ENCODE measurements around the gene PDK3.

The PDK3 gene

DNA sequence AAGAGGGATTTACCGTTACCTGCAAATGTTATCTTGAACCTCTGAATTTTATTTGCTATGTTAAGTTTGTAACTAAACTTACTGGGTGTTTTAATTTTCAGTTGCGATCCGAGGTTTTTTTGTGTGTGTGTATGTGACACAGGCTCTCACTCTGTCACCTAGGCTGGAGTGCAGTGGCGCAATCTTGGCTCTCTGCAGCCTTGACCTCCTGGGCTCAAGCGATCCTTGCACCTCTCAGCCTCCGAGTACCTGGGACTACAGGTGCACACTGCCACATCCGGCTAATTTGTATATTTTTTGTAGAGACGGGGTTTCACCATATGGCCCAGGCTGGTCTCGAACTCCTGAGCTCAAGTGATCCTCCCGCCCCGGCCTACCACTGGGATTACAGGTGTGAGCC is 18.5 kb downstream of the PDK3 start:
- no peak for DNase-seq

DNA sequence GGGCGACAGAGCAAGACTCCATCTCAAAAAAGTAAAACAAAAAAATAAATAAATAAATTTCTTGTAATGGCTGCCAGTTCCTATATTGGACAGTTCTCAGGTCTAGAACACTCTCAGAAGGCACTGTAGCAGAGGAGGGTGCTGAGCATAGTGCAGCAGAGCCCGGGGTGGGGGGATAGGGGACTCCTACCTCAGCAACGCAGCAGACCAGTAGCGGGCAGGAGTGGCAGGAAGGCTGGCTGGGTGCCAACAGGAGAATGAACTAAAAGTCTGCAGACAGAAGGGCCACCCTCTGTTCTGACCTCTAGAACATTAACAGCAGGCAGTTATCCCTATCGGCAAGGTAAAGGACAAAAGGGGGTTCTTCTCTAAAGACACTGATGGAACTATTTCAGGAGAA is 20.2 kb downstream of the PDK3 start:
- DNase-seq: no peak

DNA sequence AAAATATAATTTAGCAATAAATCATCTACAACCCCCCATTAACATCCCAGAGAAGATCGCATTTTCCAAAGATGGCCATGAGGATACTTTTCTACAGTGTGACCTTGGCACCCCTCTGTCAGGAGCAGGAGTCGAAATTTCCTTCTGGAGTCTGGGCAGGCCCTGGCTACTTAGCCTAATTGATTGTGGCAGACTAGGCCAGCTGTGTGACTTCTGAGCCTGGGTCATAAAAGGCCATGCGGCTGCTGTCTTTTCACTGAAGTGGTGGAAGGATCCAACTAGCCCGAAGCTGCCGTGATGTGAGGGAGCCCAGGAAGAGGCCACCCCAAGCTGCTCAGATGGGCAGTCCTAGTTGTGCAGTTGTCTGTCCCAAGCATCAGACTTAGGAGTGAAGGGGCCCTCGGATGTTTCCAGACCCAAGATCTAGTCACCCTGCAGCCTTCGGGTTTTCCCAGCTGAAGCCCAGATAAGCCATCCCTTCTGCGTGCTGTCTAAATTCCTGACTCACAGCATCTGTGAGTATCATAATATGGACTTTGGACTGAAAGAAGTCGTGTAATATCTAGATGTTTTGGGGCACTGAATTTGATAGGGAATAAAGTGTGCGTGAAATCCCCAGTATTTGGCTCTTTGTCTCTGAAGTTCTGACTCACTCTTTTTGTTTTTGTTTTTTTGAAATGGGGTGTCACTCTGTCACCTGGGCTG is 21.0 kb downstream of the PDK3 start:
- no peak for DNase-seq

DNA sequence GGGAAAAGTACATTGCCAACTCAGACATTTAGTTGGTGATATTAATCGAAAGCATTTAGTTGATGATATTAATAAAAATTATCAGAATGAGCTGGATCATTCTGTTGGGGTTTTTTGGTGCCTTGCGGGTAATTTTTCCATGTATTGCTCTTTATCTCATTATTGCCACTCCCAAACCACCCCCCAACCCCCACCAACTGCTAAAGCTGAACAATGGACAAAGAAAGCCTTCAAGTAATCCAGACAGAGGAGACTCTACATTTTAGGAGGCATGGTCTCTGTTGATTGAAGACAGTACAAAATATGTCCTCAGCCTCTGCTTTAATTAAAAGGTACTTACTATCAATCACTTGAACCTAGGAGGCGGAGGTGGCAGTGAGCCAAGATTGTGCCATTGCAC is 22.5 kb downstream of the PDK3 start:
- no peak for DNase-seq

DNA sequence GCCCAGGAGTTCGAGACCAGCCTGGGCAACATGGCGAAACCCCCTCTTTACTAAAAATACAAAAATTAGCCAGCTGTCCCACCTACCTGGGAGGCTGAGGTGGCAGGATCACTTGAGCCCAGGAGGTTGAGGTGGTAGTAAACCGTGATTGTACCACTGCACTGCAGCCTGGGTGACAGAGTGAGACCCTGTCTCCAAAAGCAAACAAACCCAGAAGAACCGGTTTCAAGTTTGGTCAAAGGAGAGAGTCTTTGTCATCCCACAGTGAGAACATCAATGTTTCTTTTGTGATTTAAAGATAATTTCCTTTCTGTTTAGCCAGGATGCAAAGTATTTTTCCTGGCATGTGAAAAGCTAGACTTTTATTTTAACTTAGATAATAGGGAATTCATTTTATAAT is 26.7 kb downstream of the PDK3 start:
- DNase-seq: no peak

DNA sequence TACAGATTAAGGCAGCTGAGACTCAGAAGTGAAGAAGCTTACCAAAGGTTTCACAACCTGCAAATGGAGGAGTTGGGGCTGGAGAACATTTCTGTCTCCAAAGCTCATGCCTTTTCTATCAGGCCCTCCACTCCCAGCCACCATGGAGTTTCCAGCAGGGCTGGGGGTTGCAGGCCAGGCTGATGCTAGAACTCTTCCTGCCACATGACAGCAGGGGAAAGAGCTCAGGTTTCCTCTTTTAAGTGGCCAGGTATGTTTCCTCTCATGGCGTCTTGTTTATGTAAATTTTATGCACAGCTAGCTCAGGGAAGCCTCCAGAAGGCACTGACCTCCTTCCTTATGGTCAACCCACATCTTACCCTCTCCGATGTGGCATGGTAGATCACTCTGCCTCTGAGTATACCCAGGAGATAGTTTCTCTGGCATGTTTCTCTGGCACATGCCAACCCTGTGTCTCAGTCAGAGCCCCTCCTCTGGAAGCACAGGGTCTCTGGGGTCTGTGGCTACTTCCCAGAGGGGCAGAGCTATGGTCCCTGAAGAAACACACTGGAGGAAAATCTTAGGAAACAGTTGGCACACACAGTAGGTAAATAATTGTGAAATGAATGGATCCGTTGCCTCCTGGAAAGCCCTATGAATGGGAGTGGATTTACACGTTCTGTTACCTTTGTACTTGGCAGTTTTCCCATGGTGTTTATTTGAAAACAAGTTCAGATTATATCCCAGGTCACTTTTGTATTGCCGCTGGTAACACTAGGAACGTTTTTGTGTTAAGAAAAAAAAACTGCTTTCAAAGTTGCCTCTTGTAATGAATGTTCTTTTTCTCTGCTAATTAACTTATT is 28.9 kb downstream of the PDK3 start:
- no peak for DNase-seq

DNA sequence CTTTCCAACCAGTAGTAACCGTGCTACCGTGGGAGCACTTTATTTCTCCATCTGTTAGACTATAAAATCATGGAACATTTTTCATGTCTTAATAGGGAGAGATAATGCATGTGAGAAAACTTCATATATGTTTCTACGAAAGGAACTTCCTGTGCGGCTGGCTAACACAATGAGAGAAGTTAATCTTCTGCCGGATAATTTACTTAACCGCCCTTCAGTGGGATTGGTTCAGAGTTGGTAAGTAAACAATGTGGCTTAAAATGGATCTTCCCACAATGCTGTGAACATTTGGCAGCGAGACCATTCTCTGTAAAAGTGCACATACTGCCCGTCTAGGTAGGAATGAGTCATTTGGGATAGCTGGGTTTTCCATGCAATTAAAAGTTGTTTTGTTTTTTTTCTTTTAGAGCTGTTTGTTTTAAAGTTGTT is 29.6 kb downstream of the PDK3 start:
- DNase-seq: no peak

DNA sequence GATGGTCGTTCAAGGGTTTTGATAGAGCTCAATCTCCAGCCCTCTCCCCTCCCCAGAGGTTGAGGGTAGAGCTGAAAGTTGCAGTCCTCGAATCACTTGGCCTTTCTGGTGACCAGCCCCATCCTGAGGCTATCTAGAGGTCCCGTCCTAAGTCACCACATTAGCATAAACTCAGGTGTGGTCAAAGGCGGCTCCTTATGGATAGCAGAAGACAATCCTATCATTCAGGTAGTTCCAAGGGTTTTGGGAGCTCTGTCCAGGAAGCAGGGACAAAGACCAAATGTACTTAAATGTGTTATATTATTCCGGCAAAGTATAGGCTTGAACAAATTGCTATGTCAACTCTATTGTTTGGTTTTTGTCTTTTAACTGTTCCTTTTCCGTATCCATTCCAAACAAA is 30.6 kb downstream of the PDK3 start:
- DNase-seq: no peak

DNA sequence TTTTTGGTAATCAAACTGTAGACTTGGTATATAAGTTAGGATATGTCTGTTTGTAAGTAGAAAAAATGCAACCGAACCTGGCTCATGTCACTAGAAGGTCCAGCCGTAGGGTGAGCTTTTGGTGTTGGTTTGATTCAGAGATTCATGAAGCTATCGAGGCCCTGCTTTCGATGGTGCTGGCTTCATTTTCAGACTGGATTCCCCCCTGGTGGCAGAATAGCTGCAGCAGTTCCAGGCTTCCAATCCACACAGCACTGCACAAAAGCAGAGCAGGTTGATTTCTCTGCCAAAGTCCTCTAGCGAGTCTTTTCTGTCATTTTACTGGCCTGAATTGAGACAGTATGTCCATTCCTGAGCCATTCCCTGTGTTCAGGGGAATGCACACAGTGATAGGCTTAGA is 33.1 kb downstream of the PDK3 start:
- DNase-seq: no peak

DNA sequence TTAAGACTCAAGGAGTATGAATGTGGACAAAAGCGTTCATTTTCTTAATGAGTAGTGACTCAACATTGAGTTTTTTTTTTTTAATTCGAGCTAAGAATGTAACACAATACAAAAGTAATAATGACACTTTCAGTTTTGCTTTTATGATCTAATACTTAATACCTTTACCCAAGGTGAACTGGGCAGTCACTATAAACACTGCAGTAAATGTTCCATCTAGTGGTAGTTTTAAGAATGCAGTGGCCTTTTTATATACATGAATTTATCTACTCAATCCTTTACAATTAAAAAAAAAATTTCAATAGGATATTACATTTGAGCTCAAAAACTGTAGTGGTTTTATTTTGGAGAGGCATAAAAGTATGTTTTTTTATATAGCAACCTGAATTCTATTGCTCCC is 33.9 kb downstream of the PDK3 start:
- DNase-seq: no peak

DNA sequence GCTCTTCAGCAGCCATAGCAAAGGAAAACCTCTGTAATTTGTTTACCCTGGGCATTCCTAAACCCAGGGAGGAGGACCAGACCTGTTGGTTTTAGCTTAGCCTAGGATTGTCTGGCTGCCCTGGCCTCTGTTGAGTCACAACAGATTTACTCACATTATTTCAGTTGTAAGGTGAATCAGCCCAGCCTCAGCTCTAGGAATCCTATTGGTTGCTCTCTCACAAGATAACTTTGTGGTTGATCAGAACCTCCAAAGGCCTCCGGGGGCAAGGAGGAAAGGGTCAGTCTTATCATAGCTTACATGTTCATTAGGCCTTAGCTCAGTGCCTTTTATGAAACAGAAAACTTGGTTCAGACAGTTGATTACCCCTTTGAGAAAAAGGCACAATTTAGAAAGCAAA is 41.0 kb downstream of the PDK3 start:
- no peak for DNase-seq

DNA sequence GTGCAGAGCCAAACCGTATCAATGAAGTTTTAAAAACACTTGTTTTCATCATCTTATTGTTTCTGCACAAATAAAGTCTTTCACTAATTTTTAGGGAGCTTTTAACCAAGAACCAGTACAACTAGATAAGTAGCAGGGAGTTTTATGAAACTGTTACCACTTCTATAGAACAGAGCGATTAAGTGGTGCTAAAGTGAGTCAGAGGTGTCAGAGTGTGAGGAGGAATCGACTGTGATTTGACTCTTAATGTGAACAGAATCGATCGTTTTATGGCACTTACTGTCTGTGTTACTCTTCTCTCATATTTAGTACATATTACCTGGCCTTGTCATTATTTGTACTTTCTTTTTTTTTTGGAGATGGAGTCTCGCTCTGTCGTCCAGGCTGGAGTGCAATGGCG is 43.3 kb downstream of the PDK3 start:
- no peak for DNase-seq

DNA sequence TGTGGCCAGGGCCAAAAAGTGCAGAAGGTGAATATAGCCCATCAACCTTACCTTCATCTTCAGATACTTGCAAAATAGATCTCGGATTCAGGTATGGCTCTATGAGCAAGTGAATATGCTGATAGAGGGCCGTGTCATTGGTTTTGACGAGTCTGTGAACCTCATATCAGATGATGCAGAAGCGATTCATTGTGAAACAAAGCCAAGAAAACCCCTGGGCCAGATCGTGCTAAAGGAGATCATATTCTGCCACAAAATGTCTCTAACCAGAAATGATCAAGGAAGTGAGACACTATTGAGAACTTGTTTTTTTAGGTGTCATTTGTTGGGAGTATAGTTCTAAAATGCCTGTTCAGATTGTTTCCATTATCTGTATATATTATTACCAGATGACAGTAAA is 48.3 kb downstream of the PDK3 start:
- DNase-seq: no peak

DNA sequence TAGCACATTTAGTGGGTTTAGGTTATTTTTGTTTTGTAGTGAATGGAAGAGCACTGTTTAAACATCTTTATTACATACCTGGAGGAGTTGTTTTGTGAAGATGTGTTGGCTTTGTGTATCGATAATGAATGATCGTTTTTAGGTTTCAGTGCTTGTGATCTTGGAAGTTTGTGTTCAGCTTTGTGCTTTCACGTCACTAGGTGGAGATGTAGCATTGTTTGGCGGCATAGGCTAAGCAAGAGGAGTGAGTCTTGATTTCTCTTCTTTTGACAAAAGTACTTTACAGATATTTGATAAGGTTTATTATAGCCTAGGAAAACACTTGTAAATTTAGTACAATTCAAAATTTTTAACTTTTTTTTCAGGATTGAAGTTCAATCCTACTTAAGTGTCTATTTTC is 50.4 kb downstream of the PDK3 start:
- no peak for DNase-seq

DNA sequence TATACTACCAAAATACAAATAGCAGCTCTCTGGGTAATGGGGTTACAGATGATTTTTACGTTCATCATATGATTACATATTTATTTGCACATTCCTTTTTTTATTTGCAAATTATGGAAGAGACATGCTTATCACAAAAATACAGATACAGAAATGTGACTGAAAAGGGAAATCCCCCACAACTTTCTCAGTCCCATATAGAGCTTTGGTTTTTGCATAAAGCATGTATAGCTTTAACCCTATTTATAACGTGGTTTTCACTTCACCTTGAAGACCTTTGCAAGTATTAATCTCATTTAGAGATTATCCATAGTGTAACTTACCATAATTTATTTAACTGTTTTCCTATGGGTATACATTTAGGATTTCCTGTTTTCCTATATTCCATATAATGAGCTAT is 55.4 kb downstream of the PDK3 start:
- DNase-seq: no peak

DNA sequence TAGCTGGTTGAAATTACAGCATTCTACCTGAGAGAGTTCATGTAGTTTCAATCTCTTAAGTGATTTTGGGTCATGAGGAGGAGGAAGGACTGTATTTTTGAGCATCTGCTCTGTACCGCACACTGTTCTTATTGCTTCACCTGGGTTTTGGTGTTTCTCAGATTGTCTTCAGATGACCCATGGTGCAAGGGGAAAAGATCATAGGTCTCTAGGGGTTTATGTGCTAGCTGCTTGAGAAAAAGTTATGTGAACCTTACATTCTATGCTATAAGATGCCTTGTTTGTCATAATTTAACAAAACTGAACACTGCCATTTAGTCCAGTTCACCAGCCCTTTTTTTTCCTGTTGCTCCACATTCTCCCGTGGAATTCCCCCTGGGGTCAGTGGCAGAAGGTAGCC is 60.4 kb downstream of the PDK3 start:
- DNase-seq: no peak

DNA sequence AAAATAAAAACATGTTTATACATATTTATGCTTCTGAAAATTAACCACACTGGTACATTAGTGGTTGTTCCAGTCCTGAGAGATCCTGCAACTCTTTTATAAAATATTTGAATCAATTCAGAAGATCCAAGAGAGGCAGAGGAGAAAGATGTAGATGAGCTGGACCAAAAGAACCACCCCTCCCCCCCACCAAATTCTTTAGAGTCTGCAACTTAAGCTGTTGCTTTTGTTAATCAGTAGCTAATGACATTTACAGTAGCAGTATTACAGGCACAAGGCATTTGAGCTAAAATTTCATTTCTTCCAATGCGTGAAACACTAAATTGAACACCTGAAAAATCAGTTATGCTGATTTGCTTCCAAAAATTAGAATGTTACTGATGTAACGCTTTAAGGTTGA is 61.5 kb downstream of the PDK3 start:
- no peak for DNase-seq

DNA sequence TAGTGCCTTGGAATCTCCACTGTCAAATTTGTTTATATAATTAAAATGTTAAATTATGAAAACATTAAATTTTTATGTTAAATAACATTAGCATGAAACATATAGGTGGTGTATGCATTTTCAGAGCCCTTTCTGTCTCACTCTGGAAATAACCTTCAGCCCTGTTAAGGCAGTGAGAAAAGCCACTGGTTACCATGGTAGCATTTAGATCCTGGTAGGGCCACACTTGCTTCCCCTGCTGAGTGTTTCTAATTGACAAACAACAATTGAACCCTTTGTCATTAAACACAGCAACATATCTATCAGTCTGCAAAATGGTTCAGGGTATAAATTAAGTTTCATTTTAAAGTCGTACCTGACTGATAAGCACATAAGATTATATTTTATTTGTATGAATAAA is 63.5 kb downstream of the PDK3 start:
- no peak for DNase-seq

DNA sequence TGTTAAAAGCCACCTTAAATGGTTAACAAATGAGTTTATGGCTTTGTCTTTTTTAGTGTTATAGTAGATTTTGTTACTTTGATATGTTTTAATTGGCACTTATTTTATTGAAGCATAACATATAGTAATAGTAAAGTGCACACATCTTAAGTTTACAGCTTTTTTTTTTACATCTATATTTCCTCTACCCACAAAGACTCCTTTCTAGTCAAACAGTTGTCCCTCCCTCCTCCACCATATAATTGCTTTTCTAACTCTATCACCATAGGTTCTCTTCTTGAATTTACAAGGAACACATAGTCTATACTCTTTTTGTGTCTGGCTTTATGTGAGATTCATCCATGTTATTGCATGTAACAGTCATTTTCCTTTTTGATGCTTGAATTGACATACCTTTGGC is 71.5 kb downstream of the PDK3 start:
- no peak for DNase-seq

DNA sequence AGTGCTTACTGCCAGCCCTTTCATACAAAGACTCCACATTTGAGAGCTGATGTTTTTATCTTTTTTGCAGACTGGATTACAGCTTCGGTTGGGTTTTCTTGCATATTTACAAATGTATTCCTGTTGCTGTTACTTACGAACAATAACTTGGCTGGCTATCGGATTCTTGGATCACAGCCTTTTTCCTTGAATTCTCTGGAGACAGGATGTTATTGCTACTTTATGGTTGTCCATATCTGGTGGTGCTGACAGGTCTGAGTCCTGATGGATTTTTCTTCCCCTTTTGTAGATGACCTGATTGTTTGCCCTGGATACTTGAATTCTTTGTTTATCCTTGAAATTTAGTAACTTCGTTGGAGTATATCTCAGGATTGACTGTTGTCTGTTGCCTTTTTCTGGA is 77.7 kb downstream of the PDK3 start:
- DNase-seq: no peak

DNA sequence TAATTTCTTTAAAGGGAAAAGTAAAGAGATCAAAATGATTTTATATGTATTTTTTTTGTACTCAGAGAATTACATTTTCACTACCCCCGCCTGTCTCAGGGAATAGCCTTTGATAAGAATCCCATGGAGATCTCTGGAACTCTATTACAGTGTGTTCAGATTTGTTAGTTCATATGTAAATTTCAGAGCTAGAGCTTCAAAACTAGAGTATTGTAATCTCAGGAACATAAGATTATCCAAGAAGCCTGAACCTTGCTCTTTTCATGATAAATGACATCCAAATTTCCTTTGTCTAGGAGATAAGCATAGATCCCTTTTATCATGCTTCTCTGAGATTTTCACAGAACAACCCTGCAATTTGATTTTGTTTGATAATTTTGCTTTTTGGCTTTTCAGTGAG is 82.9 kb downstream of the PDK3 start:
- DNase-seq: no peak

DNA sequence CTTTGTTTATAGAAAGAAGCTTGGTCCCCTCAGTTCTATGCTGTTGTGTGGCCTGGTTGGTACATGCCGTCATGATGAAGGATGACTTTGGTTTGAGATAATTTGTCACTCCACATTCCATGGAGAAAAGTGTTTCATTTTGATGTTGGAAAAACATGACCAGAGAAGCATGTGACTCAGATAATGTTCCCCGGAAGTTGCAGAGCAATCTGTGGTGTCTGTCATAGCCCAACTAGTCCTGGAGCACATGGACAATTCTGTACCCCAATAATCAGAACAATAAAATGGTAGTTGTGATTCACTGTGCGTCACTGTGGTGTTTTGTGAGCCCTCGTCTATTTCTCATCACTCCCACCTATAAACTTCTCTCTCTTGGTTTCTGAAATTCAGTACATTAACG is 85.1 kb downstream of the PDK3 start:
- DNase-seq: no peak

DNA sequence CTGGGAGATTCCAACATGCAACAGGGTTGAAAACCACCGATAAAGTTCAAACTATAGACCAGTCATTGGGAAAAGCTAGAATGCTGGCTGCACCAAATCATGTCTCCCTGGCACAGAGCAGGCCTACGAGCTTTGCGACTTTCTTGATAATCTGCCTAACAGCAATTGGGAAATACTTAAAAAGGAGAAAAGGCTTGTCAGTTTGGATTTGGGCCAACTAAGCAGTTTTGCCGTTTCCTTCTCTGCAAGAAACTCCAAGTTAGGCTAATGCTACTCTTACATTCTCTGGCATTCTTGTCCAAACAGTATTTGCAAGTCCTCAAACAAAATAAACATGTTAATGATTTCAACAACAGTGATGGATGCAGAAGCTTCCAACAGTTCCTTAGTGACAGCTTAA is 87.9 kb downstream of the PDK3 start:
- DNase-seq: no peak

DNA sequence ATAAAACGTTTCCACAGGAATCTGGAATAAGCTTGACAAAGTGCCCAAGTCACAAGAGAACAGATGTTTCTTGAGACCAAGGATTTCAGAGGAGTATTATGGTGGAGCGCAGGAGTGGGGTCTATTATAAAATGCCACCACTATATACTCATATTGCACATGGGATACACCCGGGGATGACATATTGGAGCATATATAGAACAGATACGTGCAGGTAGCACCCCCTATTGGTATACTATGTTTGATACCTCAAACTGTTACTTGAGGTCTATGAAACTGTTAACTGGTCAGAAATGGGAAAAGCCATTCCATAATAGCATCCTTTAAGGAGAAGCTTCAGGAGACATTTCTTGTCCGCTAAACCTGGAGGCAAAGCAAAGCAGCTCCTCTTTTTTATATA is 96.0 kb downstream of the PDK3 start:
- no peak for DNase-seq
